EL (cell line): ENCODE measurements around the gene MGAT4C.
"Not testable (repeated sequence)": the region's sequence is repeated elsewhere in the genome, so short reads cannot be mapped to it uniquely, and the experiment has no call there.

Source experiments
- DNase-seq: peaks from one replicate; pipeline ENCODE4 v3.0.0-alpha.2; 2016

MGAT4C gene

GRCh38 chr12:86228656-86229055 lies 27.5 kb downstream of the MGAT4C start:
- DNase-seq = no peak

GRCh38 chr12:86226481-86226880 lies 29.7 kb downstream of the MGAT4C start:
- no peak for DNase-seq

GRCh38 chr12:86216591-86216990 lies 39.6 kb downstream of the MGAT4C start:
- no peak for DNase-seq

GRCh38 chr12:86213012-86213411 lies 43.2 kb downstream of the MGAT4C start:
- DNase-seq = no peak

- no peak for DNase-seq
These were observed 57.3 kb downstream of the MGAT4C start for GRCh38 chr12:86198696-86199444.

- DNase-seq = no peak
These were observed 59.7 kb downstream of the MGAT4C start for GRCh38 chr12:86196465-86196864.

- DNase-seq = no peak
These were observed 61.5 kb downstream of the MGAT4C start for GRCh38 chr12:86194721-86195120.

- DNase-seq = no peak
These were observed 62.3 kb downstream of the MGAT4C start for GRCh38 chr12:86193931-86194330.

GRCh38 chr12:86188226-86188625 lies 68.0 kb downstream of the MGAT4C start:
- DNase-seq = no peak

GRCh38 chr12:86186449-86186848 lies 69.7 kb downstream of the MGAT4C start:
- no peak for DNase-seq

- DNase-seq = no peak
These were observed 76.3 kb downstream of the MGAT4C start for GRCh38 chr12:86179855-86180254.

- no peak for DNase-seq
These were observed 82.0 kb downstream of the MGAT4C start for GRCh38 chr12:86174188-86174587.

GRCh38 chr12:86172913-86173443 lies 83.2 kb downstream of the MGAT4C start:
- DNase-seq = no peak

- no peak for DNase-seq
These were observed 86.1 kb downstream of the MGAT4C start for GRCh38 chr12:86170051-86170450.

GRCh38 chr12:86158956-86159355 lies 97.2 kb downstream of the MGAT4C start:
- DNase-seq = no peak

- no peak for DNase-seq
These were observed 101.6 kb downstream of the MGAT4C start for GRCh38 chr12:86154620-86155019.

- DNase-seq = no peak
These were observed 107.6 kb downstream of the MGAT4C start for GRCh38 chr12:86148612-86149011.

GRCh38 chr12:86148071-86148470 lies 108.1 kb downstream of the MGAT4C start:
- DNase-seq = no peak

- no peak for DNase-seq
These were observed 111.0 kb downstream of the MGAT4C start for GRCh38 chr12:86145156-86145555.

- DNase-seq = no peak
These were observed 113.0 kb downstream of the MGAT4C start for GRCh38 chr12:86143162-86143561.

- DNase-seq = no peak
These were observed 116.5 kb downstream of the MGAT4C start for GRCh38 chr12:86139671-86140070.

- no peak for DNase-seq
These were observed 117.4 kb downstream of the MGAT4C start for GRCh38 chr12:86138770-86139169.

GRCh38 chr12:86137936-86138335 lies 118.3 kb downstream of the MGAT4C start:
- DNase-seq = peak; percentile 55

GRCh38 chr12:86134561-86134960 lies 121.6 kb downstream of the MGAT4C start:
- DNase-seq = peak; percentile 8

- not testable (repeated sequence) for DNase-seq
These were observed 129.3 kb downstream of the MGAT4C start for GRCh38 chr12:86126900-86127299.
